WERI-Rb-1 (cell line): Measurements from ENCODE around the gene SPTBN1.

Source experiments
- DNase-seq: peaks from one replicate; pipeline ENCODE4 v3.0.0-alpha.2; 2020
- H3K27ac ChIP-seq: fragments of 250-450 bp; sonication (Bioruptor Pico); 2 replicates; pipeline ENCODE4 v1.5.1; 2020; ENCODE audit warnings: mild to moderate bottlenecking, moderate library complexity
- H3K27me3 ChIP-seq: fragments of 250-450 bp; sonication (Bioruptor Pico); 2 replicates; pipeline ENCODE4 v1.5.1; 2021; ENCODE audit warnings: mild to moderate bottlenecking, low read depth, moderate library complexity; ENCODE audit not compliant: insufficient read depth, severe bottlenecking
- H3K36me3 ChIP-seq: fragments of 250-450 bp; sonication (Bioruptor Pico); 2 replicates; pipeline ENCODE4 v1.5.1; 2020; ENCODE audit warnings: mild to moderate bottlenecking, moderate library complexity
- H3K4me3 ChIP-seq: 2 replicates; pipeline ENCODE4 v1.5.1; 2011; ENCODE audit warnings: low read depth, mild to moderate bottlenecking, control low read depth, low read length
- H3K9me3 ChIP-seq: fragments of 250-450 bp; sonication (Bioruptor Pico); 2 replicates; pipeline ENCODE4 v1.5.1; 2021; ENCODE audit warnings: mild to moderate bottlenecking, moderate library complexity; ENCODE audit not compliant: severe bottlenecking
- CTCF ChIP-seq: IDR thresholded peaks from 2 replicates; pipeline ENCODE4 v1.5.1; 2011; ENCODE audit warnings: low read depth, mild to moderate bottlenecking, control low read depth, inconsistent platforms, low read length

Gene SPTBN1

GRCh38 chr2:54434711-54435110 is 21.4 kb upstream of the SPTBN1 start:
- DNase-seq = no peak
- Histone ChIP-seq H3K36me3 (no peaks in the 10 kb centered on the region), H3K4me3 (no peak overlapping the region), H3K27ac (no peak overlapping the region), H3K27me3 (no peaks in the 10 kb centered on the region), H3K9me3 (no peaks in the 10 kb centered on the region)
- no peak for TF ChIP-seq CTCF

GRCh38 chr2:54435325-54436226 is 20.6 kb upstream of the SPTBN1 start:
- no peaks in the 10 kb centered on the region for H3K9me3 ChIP-seq
- no peak overlapping the region for H3K4me3 ChIP-seq
- H3K27ac ChIP-seq = no peak overlapping the region
- TF ChIP-seq CTCF = no peak
- DNase-seq = no peak
- H3K36me3 ChIP-seq = no peaks in the 10 kb centered on the region
- no peaks in the 10 kb centered on the region for H3K27me3 ChIP-seq

GRCh38 chr2:54437588-54437987 is 18.5 kb upstream of the SPTBN1 start:
- TF ChIP-seq CTCF = no peak
- Histone ChIP-seq H3K4me3 (no peak overlapping the region), H3K9me3 (no peaks in the 10 kb centered on the region), H3K27ac (no peak overlapping the region), H3K27me3 (no peaks in the 10 kb centered on the region), H3K36me3 (no peaks in the 10 kb centered on the region)
- DNase-seq = no peak

GRCh38 chr2:54438271-54438670 is 17.9 kb upstream of the SPTBN1 start:
- no peaks in the 10 kb centered on the region for H3K9me3 ChIP-seq
- TF ChIP-seq CTCF = no peak
- no peak for DNase-seq
- H3K27me3 ChIP-seq = no peaks in the 10 kb centered on the region
- H3K4me3 ChIP-seq = no peak overlapping the region
- H3K27ac ChIP-seq = no peak overlapping the region
- no peaks in the 10 kb centered on the region for H3K36me3 ChIP-seq

- H3K9me3 ChIP-seq = no peaks in the 10 kb centered on the region
- DNase-seq = no peak
- H3K27ac ChIP-seq = no peak overlapping the region
- TF ChIP-seq CTCF = no peak
- no peaks in the 10 kb centered on the region for H3K36me3 ChIP-seq
- H3K4me3 ChIP-seq = no peak overlapping the region
- no peaks in the 10 kb centered on the region for H3K27me3 ChIP-seq
Observed at GRCh38 chr2:54439582-54439981, 16.5 kb upstream of the SPTBN1 start.

GRCh38 chr2:54440050-54440449 is 16.1 kb upstream of the SPTBN1 start:
- no peak for TF ChIP-seq CTCF
- Histone ChIP-seq H3K27me3 (no peaks in the 10 kb centered on the region), H3K4me3 (no peak overlapping the region), H3K27ac (no peak overlapping the region), H3K9me3 (no peaks in the 10 kb centered on the region), H3K36me3 (no peaks in the 10 kb centered on the region)
- DNase-seq = no peak
